GM21825 (cell line): ENCODE data around the gene FOXO3B.
"Not testable (repeated sequence)": the region's sequence is repeated elsewhere in the genome, so short reads cannot be mapped to it uniquely, and the experiment has no call there.

Experiments used
- ATAC-seq: cut with Tn5 transposase; IDR thresholded peaks from one replicate; pipeline ENCODE4 v1.9.1; 2021; ENCODE audit warnings: mild to moderate bottlenecking, moderate library complexity; ENCODE audit not compliant: unreplicated experiment

The FOXO3B gene

GRCh38 chr17:18661924-18662624 lies 20.0 kb downstream of the FOXO3B start:
- not testable (repeated sequence) for ATAC-seq

DNA sequence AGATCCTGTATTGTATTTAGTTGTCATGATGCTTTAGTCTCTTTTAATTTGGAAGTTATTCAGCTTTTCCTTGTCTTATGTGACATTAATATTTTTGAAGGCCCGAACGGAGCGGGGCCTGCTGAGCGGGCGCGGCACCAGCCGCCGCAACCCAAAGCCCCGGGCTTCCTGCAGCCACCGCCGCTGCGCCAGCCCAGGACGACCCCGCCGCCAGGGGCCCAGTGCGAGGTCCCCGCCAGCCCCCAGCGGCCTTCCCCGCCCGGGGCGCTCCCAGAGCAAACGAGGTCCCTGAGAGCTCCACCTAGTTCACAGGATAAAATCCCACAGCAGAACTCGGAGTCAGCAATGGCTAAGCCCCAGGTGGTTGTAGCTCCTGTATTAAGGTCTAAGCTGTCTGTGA lies 32.0 kb downstream of the FOXO3B start:
- not testable (repeated sequence) for ATAC-seq

DNA sequence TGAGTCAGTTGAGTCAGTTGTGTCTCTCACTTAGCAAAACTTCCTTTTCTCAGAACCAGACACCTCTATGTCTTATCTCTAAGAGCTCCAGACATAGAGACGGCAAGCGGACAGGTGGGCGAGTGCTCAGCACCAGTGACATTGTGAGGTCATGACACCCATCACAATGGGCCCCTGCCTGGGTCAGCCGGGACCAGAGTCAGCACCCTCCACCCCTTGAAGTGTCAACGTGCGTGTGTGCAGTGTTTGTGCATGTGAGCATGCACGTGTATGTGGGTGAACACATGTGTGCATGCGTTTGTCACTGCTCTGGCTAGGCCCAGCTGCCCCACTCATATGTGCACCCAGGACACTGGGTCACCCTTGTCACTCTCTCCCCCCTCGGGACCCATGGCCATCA lies 37.8 kb downstream of the FOXO3B start, which contains the start of gene TBC1D28:
TBC1D28 (minus strand) TSS at position 101 of the 400 bp plus-strand sequence. CDS start 3,039 bp downstream, outside the sequence.
- not testable (repeated sequence) for ATAC-seq

GRCh38 chr17:18643124-18643523 lies 39.0 kb downstream of the FOXO3B start:
- not testable (repeated sequence) for ATAC-seq

- ATAC-seq = not testable (repeated sequence)
Measured at GRCh38 chr17:18638357-18638756, 43.8 kb downstream of the FOXO3B start.

GRCh38 chr17:18636237-18636636 lies 45.9 kb downstream of the FOXO3B start:
- ATAC-seq = not testable (repeated sequence)

- not testable (repeated sequence) for ATAC-seq
Measured at GRCh38 chr17:18635773-18636172, 46.3 kb downstream of the FOXO3B start.

- ATAC-seq = not testable (repeated sequence)
Measured at GRCh38 chr17:18634550-18635263, 47.4 kb downstream of the FOXO3B start.
